CD4-positive, alpha-beta T cell treated with Interleukin-2 at 100 ng/mL for 4 hours (primary cell): ENCODE measurements around the gene SUGCT.

Source experiments
- DNase-seq: peaks from one replicate; pipeline ENCODE4 v3.0.0-alpha.2; 2020; ENCODE audit warnings: low spot score

The SUGCT gene

GRCh38 chr7:40471891-40472290 is 337.1 kb downstream of the SUGCT start:
- no peak for DNase-seq

GRCh38 chr7:40474790-40475680 is 340.2 kb downstream of the SUGCT start:
- DNase-seq = no peak

GRCh38 chr7:40475681-40475982 is 340.8 kb downstream of the SUGCT start:
- DNase-seq = no peak

- no peak for DNase-seq
Measured at GRCh38 chr7:40477094-40477493, 342.3 kb downstream of the SUGCT start.

GRCh38 chr7:40482845-40483244 is 348.0 kb downstream of the SUGCT start:
- no peak for DNase-seq

GRCh38 chr7:40483630-40484029 is 348.8 kb downstream of the SUGCT start:
- no peak for DNase-seq

GRCh38 chr7:40489844-40490602 is 355.2 kb downstream of the SUGCT start:
- no peak for DNase-seq

- no peak for DNase-seq
Measured at GRCh38 chr7:40490603-40490924, 355.8 kb downstream of the SUGCT start.

- no peak for DNase-seq
Measured at GRCh38 chr7:40492946-40493345, 358.1 kb downstream of the SUGCT start.

GRCh38 chr7:40493609-40494051 is 358.8 kb downstream of the SUGCT start:
- DNase-seq = no peak

GRCh38 chr7:40498924-40499510 is 364.2 kb downstream of the SUGCT start:
- DNase-seq = no peak

GRCh38 chr7:40499718-40500117 is 364.9 kb downstream of the SUGCT start:
- DNase-seq = no peak

- no peak for DNase-seq
Measured at GRCh38 chr7:40500219-40500618, 365.4 kb downstream of the SUGCT start.

GRCh38 chr7:40502359-40502758 is 367.6 kb downstream of the SUGCT start:
- DNase-seq = no peak

- no peak for DNase-seq
Measured at GRCh38 chr7:40506158-40506557, 371.4 kb downstream of the SUGCT start.

GRCh38 chr7:40507166-40507565 is 372.4 kb downstream of the SUGCT start:
- DNase-seq = no peak

- DNase-seq = no peak
Measured at GRCh38 chr7:40509287-40509996, 374.6 kb downstream of the SUGCT start.

- no peak for DNase-seq
Measured at GRCh38 chr7:40516376-40516775, 381.6 kb downstream of the SUGCT start.

- no peak for DNase-seq
Measured at GRCh38 chr7:40519009-40519408, 384.2 kb downstream of the SUGCT start.

GRCh38 chr7:40520986-40521738 is 386.4 kb downstream of the SUGCT start:
- DNase-seq = no peak

- DNase-seq = no peak
Measured at GRCh38 chr7:40525764-40526163, 391.0 kb downstream of the SUGCT start.
